GM12878 (cell line): ENCODE data around the gene HNRNPF. TPM values are rescaled to one million over a fixed set of nuclear protein-coding genes. Genes with fewer than 3 reads are reported as not detected.

Source experiments
- ATAC-seq: fragments of 200-7000 bp; cut with Tn5 transposase; 3 replicates; pipeline ENCODE4 v1.9.1; 2020; ENCODE audit warnings: mild to moderate bottlenecking, moderate library complexity
- BruUV-seq: library from RNA; stranded (reverse); fragments of 400-500 nt; replicated peaks from 2 replicates; lab custom pipeline; 2021; lab: Mats Ljungman, UMichigan
- CTCF ChIA-PET: fragments of 300-600 bp; sonication (Branson Sonifier 250); formaldehyde crosslinking; extraction: SDS; loops from one replicate; lab custom pipeline; 2021; ENCODE audit warnings: inconsistent platforms; lab: Yijun Ruan, JAX
- POLR2A ChIA-PET: fragments of 350-600 bp; formaldehyde crosslinking; extraction: SDS; loops from one replicate; lab custom pipeline; 2021; ENCODE audit warnings: inconsistent platforms; lab: Charles Lee
- RAD21 ChIA-PET: fragments of 300-600 bp; sonication (Branson Sonifier 250); formaldehyde crosslinking; loops from one replicate; lab custom pipeline; 2023; ENCODE audit warnings: antibody characterized with exemption; ENCODE audit not compliant: unreplicated experiment; lab: Charles Lee
- SMC1A ChIA-PET: fragments of 300-600 bp; sonication (Branson Sonifier 250); formaldehyde crosslinking; loops from one replicate; lab custom pipeline; 2023; ENCODE audit not compliant: unreplicated experiment, uncharacterized antibody; lab: Charles Lee
- DNase-seq: peaks from one replicate; pipeline ENCODE4 v3.0.0-alpha.2; 2011; ENCODE audit warnings: low read depth, low spot score
- FAIRE-seq: peaks from 3 replicates; lab custom pipeline; 2011; peaks lifted over from hg19 to GRCh38; lab: Jason Lieb, UNC
- H2AFZ ChIP-seq: 2 replicates; pipeline ENCODE4 v1.6.0; 2011; ENCODE audit warnings: low read depth, low read length, control low read depth; ENCODE audit not compliant: control insufficient read depth
- H3K27ac ChIP-seq: 2 replicates; pipeline ENCODE4 v1.5.1; 2011; ENCODE audit warnings: control low read depth; ENCODE audit not compliant: control insufficient read depth, insufficient read depth
- H3K27me3 ChIP-seq, 2 experiments: replicated peaks in 1 of 2; 2 replicates each; pipeline versions ENCODE4 v1.6.0 to v1.6.1; 2011; ENCODE audit warnings: low read length in 1 of 2; ENCODE audit not compliant: control insufficient read depth in 2 of 2, insufficient read depth in 2 of 2
- H3K36me3 ChIP-seq, 2 experiments: 2 replicates each; pipeline ENCODE4 v1.5.1; 2011; ENCODE audit warnings: low read length in 1 of 2; ENCODE audit not compliant: control insufficient read depth in 2 of 2, insufficient read depth in 2 of 2
- H3K4me1 ChIP-seq: 2 replicates; pipeline ENCODE4 v1.6.1; 2011; ENCODE audit warnings: mild to moderate bottlenecking, low read length, moderate library complexity, mixed read lengths; ENCODE audit not compliant: control insufficient read depth, insufficient read depth
- H3K4me2 ChIP-seq: 2 replicates; pipeline ENCODE4 v1.6.0; 2011; ENCODE audit warnings: control low read depth; ENCODE audit not compliant: control insufficient read depth, insufficient read depth
- H3K4me3 ChIP-seq: fragments of 200-600 bp; sonication (generic); 2 replicates; pipeline ENCODE4 v1.5.1; 2016
- H3K79me2 ChIP-seq: 2 replicates; pipeline ENCODE4 v1.6.0; 2011; ENCODE audit warnings: low read length; ENCODE audit not compliant: control insufficient read depth, insufficient read depth
- H3K9ac ChIP-seq: 2 replicates; pipeline ENCODE4 v1.8.0; 2011; ENCODE audit warnings: low read length, control low read depth, mixed read lengths; ENCODE audit not compliant: control insufficient read depth, insufficient read depth
- H3K9me3 ChIP-seq: replicated peaks from 3 replicates; pipeline ENCODE4 v1.5.1; 2011; ENCODE audit warnings: mild to moderate bottlenecking, low read length; ENCODE audit not compliant: control insufficient read depth, insufficient read depth
- H4K20me1 ChIP-seq: 2 replicates; pipeline ENCODE4 v1.6.0; 2011; ENCODE audit not compliant: control insufficient read depth, insufficient read depth
- CBFB ChIP-seq: IDR thresholded peaks from 2 replicates; pipeline ENCODE4 v1.6.1; 2016; ENCODE audit warnings: antibody characterized with exemption, low read depth
- EZH2 ChIP-seq: IDR thresholded peaks from 2 replicates; pipeline ENCODE4 v1.6.1; 2012; ENCODE audit warnings: low read depth, mild to moderate bottlenecking, control low read depth, inconsistent platforms, low read length, borderline replicate concordance; ENCODE audit not compliant: control insufficient read depth
- IKZF1 ChIP-seq: fragments of 450-650 bp; conservative IDR thresholded peaks from 2 replicates; pipeline ENCODE4 v1.6.1; 2017; ENCODE audit warnings: antibody characterized with exemption, mild to moderate bottlenecking
- MTA3 ChIP-seq: IDR thresholded peaks from 2 replicates; pipeline ENCODE4 v1.6.1; 2012; ENCODE audit warnings: low read length, inconsistent platforms, borderline replicate concordance
- POLR2A ChIP-seq: IDR thresholded peaks from 2 replicates; pipeline ENCODE4 v1.6.1; 2011; ENCODE audit warnings: low read depth, mild to moderate bottlenecking, low read length
- ZBED1 ChIP-seq: IDR thresholded peaks from 2 replicates; pipeline ENCODE4 v1.6.1; 2016; ENCODE audit warnings: borderline replicate concordance
- ZNF24 ChIP-seq: fragments of 450-650 bp; IDR thresholded peaks from 2 replicates; pipeline ENCODE4 v1.6.1; 2017; ENCODE audit warnings: antibody characterized with exemption, mild to moderate bottlenecking
- WGBS: methylation state at CpG from one replicate; pipeline ENCODE4 v1.1.6; 2016; ENCODE audit warnings: low lambda C conversion rate; ENCODE audit not compliant: insufficient replicate concordance, insufficient coverage; ENCODE audit errors: missing lambda C conversion rate; 5-methylcytosine and 5-hydroxymethylcytosine counted together
- in situ Hi-C: fragments of 300-500 bp; cut with MboI; formaldehyde crosslinking; loops from 9 replicates; pipeline ENCODE4 v1.14.3; 2018; ENCODE audit warnings: mixed read lengths
- intact Hi-C: fragments of 100-400 bp; cut with micrococcal nuclease; formaldehyde crosslinking; loops from one replicate; pipeline ENCODE4 v1.14.2; 2022; ENCODE audit not compliant: unreplicated experiment
- polyA plus RNA-seq, 11 experiments: library from polyadenylated mRNA; depleted of rRNA in 4 of 11; unstranded in 6 of 11; stranded (reverse) in 5 of 11; fragments of >200 nt; fragmentation: Nextera tagmentation in 4 of 11; fragmentation: Illumina TruSeq in 1 of 11; extraction: Ambion mirVana in 4 of 11; extraction: Trizol in 1 of 11; gene quantifications; 1 replicate in 1 of 11; 2 replicates in 10 of 11; pipeline versions ENCODE4 v1.2.1 to v1.2.3, GENCODE V29; 2011 to 2016; ENCODE audit warnings: inconsistent platforms in 2 of 11, missing spikeins in 2 of 11, low read depth in 1 of 11
- total RNA-seq, 4 experiments: library from RNA; depleted of rRNA in 3 of 4; stranded (reverse); fragments of >200 nt in 3 of 4; fragmentation: Illumina TruSeq in 1 of 4; extraction: Trizol in 1 of 4; gene quantifications; 2 replicates each; pipeline versions ENCODE4 v1.2.1 to v1.2.3, GENCODE V29; 2013 to 2021
- TF ChIP-seq, protein P1 (sequence below): fragments of 450-650 bp; formaldehyde crosslinking; IDR thresholded peaks from 2 replicates; pipeline ENCODE4 v1.4.0; 2020; ENCODE audit warnings: mild to moderate bottlenecking, moderate library complexity
- TF ChIP-seq, protein P2 (sequence below): fragments of 450-650 bp; formaldehyde crosslinking; IDR thresholded peaks from 2 replicates; pipeline ENCODE4 v1.5.0; 2022; ENCODE audit warnings: mild to moderate bottlenecking, missing genetic modification characterization

HNRNPF gene
- total and polyA plus RNA-seq, 10 of the 15 experiments (the other 5 are each of a cell fraction or from before 2014, with no cell fraction given): 156 to 373 (median 293) TPM

DNA sequence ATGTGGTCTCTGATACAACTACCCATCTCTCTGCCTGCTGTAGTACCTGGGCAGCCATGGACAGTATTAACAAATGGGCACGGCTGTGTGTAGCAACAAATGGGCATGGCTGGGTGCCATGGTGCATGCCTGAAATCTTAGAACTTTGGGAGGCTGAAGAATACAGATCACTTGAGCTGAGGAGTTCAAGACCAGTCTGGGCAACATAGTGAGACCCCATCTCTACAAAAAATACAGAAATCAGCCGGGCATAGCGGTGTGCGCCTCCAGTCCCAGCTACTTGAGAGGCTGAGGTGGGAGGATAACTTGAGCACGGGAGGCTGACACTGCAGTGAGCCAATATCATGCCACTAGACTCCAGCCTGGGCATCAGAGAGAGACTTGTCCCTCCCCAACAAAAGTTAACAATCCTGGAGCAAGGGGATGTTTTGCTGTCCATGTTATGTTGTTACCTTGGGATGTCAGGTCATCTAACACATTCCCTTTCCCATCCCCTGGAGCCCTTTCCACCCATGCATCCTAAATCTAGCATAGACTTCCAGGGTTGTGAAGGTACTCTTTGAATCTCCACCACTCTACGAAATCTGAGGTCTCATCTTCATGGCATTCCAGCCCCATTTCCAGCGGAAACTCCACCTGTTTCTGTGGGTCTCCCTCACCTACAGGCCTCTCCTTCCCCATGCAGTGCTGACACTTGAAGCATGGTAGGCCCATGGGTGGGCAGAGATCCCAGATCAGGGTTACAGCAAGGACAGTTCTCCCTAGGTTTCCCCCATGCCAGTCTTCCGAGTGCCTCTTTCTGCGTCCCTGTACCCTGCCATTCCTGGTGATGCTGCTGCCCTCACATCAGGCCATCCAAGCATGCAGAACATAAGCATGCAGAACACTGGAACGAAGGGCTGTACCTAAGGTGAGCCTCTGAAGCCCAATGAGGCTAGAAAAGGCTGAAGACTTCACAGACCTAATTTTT, 24.4 kb downstream of the HNRNPF start (continued):
- 0 out of 2 replicates have a peak, but pooled peaks have one; percentile 24 for TF ChIP-seq CBFB
- TF ChIP-seq ZBED1: 0 out of 2 replicates have a peak, but pooled peaks have one; percentile 9
- peak; percentile 47 for TF ChIP-seq POLR2A

DNA sequence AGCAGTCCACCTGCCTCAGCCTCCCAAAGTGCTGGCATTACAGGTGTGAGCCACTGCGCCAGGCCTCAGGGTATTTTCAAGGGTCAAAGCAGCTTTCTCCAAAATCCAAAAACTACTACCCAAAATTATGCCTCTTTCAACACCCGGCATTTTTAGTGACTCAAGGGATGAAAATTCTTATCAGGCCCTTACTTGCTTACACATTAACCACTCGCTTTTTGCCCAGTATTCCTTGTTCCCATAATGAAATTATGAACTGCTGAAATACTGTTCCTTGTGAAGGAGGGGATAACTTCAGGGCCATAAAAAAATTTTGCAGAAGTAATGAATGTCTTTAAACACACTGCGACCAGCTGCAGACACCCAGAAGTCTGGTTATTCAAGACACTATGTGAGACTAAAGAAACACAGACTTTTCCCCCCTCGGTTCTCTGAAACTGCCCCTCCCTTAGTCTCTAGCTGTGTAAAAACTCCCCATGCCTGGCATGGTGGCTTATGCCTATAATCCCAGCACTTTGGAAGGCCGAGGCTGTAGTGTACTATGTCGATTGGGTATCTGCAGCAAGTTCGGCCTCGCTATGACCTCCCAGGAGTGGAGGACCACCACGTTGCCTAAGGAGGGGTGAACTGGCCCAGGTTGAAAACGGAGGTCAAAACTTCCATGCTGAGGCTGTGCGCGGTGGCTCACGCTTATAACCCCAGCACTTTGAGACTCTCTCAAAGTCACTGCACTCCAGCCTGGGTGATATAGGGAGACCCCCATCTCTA, 25.6 kb downstream of the HNRNPF start:
- BruUV-seq: no TSS peak
- intact Hi-C loops: no loop called here
- ChIA-PET RAD21 (no interaction called here), POLR2A (no interaction called here), SMC1A (no interaction called here), CTCF (no interaction called here)
- WGBS: 71% methylated on average over 14 of the region's 14 CpGs
- Histone ChIP-seq H3K27ac (no peak overlapping the region), H2AFZ (no peak overlapping the region), H3K4me3 (no peak overlapping the region), H3K36me3 (peaks cover 17 to 21% of the 10 kb centered on the region in 2 experiments), H3K4me1 (no peaks in the 10 kb centered on the region), H3K9me3 (no peaks in the 10 kb centered on the region), H4K20me1 (peaks cover 2% of the 10 kb centered on the region; the same call in 1 of the 2 replicates), H3K9ac (no peak overlapping the region), H3K27me3 (no peaks in the 10 kb centered on the region), H3K79me2 (0 out of 2 replicates have a peak, but pooled peaks cover under 1% of the 10 kb centered on the region), H3K4me2 (no peak overlapping the region)
- FAIRE-seq: no peak
- DNase-seq: no peak
- in situ Hi-C loops: loop anchor here (25.0 kb wide), 2 partner anchors 96 to 596 kb away; partner anchors contain the start of gene BMS1
- ATAC-seq: no peak
- TF ChIP-seq, protein P1, sequence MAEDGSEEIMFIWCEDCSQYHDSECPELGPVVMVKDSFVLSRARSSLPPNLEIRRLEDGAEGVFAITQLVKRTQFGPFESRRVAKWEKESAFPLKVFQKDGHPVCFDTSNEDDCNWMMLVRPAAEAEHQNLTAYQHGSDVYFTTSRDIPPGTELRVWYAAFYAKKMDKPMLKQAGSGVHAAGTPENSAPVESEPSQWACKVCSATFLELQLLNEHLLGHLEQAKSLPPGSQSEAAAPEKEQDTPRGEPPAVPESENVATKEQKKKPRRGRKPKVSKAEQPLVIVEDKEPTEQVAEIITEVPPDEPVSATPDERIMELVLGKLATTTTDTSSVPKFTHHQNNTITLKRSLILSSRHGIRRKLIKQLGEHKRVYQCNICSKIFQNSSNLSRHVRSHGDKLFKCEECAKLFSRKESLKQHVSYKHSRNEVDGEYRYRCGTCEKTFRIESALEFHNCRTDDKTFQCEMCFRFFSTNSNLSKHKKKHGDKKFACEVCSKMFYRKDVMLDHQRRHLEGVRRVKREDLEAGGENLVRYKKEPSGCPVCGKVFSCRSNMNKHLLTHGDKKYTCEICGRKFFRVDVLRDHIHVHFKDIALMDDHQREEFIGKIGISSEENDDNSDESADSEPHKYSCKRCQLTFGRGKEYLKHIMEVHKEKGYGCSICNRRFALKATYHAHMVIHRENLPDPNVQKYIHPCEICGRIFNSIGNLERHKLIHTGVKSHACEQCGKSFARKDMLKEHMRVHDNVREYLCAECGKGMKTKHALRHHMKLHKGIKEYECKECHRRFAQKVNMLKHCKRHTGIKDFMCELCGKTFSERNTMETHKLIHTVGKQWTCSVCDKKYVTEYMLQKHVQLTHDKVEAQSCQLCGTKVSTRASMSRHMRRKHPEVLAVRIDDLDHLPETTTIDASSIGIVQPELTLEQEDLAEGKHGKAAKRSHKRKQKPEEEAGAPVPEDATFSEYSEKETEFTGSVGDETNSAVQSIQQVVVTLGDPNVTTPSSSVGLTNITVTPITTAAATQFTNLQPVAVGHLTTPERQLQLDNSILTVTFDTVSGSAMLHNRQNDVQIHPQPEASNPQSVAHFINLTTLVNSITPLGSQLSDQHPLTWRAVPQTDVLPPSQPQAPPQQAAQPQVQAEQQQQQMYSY (CRISPR knock-in tag): no peak
- no peak for TF ChIP-seq EZH2
- TF ChIP-seq ZNF24: no peak
- no peak for TF ChIP-seq IKZF1
- TF ChIP-seq, protein P2, sequence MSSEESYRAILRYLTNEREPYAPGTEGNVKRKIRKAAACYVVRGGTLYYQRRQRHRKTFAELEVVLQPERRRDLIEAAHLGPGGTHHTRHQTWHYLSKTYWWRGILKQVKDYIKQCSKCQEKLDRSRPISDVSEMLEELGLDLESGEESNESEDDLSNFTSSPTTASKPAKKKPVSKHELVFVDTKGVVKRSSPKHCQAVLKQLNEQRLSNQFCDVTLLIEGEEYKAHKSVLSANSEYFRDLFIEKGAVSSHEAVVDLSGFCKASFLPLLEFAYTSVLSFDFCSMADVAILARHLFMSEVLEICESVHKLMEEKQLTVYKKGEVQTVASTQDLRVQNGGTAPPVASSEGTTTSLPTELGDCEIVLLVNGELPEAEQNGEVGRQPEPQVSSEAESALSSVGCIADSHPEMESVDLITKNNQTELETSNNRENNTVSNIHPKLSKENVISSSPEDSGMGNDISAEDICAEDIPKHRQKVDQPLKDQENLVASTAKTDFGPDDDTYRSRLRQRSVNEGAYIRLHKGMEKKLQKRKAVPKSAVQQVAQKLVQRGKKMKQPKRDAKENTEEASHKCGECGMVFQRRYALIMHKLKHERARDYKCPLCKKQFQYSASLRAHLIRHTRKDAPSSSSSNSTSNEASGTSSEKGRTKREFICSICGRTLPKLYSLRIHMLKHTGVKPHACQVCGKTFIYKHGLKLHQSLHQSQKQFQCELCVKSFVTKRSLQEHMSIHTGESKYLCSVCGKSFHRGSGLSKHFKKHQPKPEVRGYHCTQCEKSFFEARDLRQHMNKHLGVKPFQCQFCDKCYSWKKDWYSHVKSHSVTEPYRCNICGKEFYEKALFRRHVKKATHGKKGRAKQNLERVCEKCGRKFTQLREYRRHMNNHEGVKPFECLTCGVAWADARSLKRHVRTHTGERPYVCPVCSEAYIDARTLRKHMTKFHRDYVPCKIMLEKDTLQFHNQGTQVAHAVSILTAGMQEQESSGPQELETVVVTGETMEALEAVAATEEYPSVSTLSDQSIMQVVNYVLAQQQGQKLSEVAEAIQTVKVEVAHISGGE (CRISPR knock-in tag): no peak
- TF ChIP-seq MTA3: no peak
